K562 (cell line): ENCODE results near the gene ACER3.

Experiments used
- NRF1 ChIP-seq, 2 experiments: fragments of 450-650 bp; IDR thresholded peaks in 1 of 2; conservative IDR thresholded peaks in 1 of 2; 2 replicates each; pipeline ENCODE4 v1.6.1; 2014; ENCODE audit warnings: mild to moderate bottlenecking in 2 of 2
- RCOR1 ChIP-seq, 2 experiments: IDR thresholded peaks; 2 replicates each; pipeline ENCODE4 v1.6.1; 2012; ENCODE audit warnings: low read depth in 2 of 2, low read length in 2 of 2, borderline replicate concordance in 1 of 2, improper control_type of control experiment in 1 of 2
- SIX5 ChIP-seq, 2 experiments: IDR thresholded peaks; 2 replicates each; pipeline ENCODE4 v1.6.1; 2011; ENCODE audit warnings: low read length in 2 of 2, borderline replicate concordance in 1 of 2, low read depth in 1 of 2, mild to moderate bottlenecking in 1 of 2, moderate library complexity in 1 of 2; ENCODE audit not compliant: insufficient read depth in 1 of 2
- TF ChIP-seq, protein P1 (sequence below), 3 experiments: IDR thresholded peaks in 2 of 3; conservative IDR thresholded peaks in 1 of 3; 2 replicates each; pipeline ENCODE4 v1.5.1; 2011 to 2012; ENCODE audit warnings: low read length in 3 of 3, mild to moderate bottlenecking in 3 of 3, control low read depth in 2 of 3, improper control_type of control experiment in 1 of 3, inconsistent platforms in 1 of 3, low read depth in 1 of 3, mixed read lengths in 1 of 3, moderate library complexity in 1 of 3; ENCODE audit not compliant: insufficient read depth in 2 of 3

DNA sequence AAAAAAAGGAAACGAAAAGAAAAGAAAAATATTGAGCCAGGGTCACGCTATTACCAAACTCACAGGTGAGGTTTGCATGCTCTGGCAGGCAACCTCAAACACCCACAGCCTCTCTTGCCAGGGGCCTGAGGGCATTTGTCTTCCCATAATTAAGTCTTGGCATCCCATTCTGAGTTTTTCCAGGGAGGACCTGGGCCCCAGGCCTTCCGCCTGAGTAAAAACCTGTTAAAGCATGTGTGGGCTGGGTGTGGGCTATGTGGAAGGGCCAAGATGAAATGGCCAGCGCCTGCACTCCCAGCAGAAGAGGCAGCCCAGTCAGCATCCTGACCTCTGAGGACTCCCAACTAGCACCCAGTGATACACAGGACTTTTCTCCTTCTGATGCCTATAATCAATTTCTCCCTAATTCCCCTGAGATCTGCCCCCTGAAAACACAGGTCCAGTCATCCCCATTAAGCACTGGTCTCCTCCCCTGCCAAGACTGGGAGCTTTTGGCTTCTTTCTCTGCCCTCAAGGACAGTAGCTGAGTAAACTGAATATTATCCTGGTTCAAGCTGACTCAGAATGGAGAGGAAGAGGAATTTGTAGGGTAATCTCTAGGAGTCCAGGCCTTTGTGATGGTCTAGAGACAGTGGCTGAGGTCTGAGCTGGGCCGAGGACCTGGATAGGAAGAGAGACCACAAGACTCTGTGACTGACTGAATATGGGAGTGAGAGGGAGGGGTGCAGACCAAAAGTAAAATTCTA, 35.6 kb upstream of the ACER3 start:
- no peak for TF ChIP-seq RCOR1 (IDR thresholded peaks at IDR 0.05; ENCODE audit: borderline replicate concordance in 1 of 2, low read depth in 2 of 2, low read length in 2 of 2)
- TF ChIP-seq, protein P1, sequence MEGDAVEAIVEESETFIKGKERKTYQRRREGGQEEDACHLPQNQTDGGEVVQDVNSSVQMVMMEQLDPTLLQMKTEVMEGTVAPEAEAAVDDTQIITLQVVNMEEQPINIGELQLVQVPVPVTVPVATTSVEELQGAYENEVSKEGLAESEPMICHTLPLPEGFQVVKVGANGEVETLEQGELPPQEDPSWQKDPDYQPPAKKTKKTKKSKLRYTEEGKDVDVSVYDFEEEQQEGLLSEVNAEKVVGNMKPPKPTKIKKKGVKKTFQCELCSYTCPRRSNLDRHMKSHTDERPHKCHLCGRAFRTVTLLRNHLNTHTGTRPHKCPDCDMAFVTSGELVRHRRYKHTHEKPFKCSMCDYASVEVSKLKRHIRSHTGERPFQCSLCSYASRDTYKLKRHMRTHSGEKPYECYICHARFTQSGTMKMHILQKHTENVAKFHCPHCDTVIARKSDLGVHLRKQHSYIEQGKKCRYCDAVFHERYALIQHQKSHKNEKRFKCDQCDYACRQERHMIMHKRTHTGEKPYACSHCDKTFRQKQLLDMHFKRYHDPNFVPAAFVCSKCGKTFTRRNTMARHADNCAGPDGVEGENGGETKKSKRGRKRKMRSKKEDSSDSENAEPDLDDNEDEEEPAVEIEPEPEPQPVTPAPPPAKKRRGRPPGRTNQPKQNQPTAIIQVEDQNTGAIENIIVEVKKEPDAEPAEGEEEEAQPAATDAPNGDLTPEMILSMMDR (IDR thresholded peaks at IDR 0.05 in 2 of 3, conservative IDR thresholded peaks at IDR 0.05 in 1 of 3; ENCODE audit: insufficient read depth in 2 of 3, low read depth in 1 of 3, low read length in 3 of 3), result no peak
- TF ChIP-seq SIX5 (IDR thresholded peaks at IDR 0.05; ENCODE audit: borderline replicate concordance in 1 of 2, insufficient read depth in 1 of 2, low read depth in 1 of 2, low read length in 2 of 2), result no peak
- no peak for TF ChIP-seq NRF1 (conservative IDR thresholded peaks at IDR 0.05 in 1 of 2, IDR thresholded peaks at IDR 0.05 in 1 of 2)
